ENCODE measurements around the gene LMF1. TPM values are rescaled to one million over a fixed set of nuclear protein-coding genes. Genes with fewer than 3 reads are reported as not detected.

LMF1 gene
- total and polyA plus RNA-seq, 8 donors = 7.6 to 121 (median 15.8) TPM

DNA sequence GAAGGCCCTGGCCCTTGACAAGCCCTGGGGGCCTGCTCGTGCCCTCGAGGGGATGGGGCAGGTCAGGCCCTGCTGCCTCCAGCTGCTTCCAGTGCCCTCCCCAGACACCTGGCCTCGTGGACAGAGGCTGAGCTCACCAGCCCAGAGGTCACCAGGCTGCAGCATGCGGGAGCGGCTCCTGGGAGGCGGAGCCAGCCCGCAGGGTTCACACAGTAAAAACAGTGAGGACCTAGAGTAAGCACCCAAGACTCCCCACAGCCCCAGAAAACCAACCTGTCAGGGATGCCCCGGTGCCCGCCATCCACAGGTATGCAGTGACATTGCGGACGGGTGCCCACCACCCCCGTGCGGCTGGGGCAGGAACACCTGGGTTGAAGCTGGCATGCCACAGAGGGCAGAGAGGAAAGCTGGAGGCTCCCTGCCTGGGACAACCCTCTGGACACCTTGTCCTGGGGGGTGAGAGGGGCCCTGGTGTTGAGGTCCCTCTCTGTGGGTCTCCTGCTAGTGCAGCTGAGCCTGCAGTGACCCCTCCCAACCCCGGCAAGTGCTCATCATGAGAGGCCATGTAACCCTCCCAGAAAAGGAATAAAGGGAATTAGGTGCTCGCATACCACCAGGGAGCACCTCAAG is 62.1 kb downstream of the LMF1 start:
- DNase-seq = no peak
- Histone ChIP-seq H3K9me3 (peaks cover 0 to 14% (median 7%) of the 10 kb centered on the region in 4 donors), H3K4me3 (no peak overlapping the region), H3K36me3 (peaks cover 3 to 69% (median 54%) of the 10 kb centered on the region in 4 donors), H3K4me1 (peaks cover 4 to 16% (median 12%) of the 10 kb centered on the region in 4 donors), H3K27me3 (no peaks in the 10 kb centered on the region), H3K27ac (no peak overlapping the region)
- TF ChIP-seq EP300 (IDR thresholded peaks at IDR 0.05) = no peak
- TF ChIP-seq, protein P1, sequence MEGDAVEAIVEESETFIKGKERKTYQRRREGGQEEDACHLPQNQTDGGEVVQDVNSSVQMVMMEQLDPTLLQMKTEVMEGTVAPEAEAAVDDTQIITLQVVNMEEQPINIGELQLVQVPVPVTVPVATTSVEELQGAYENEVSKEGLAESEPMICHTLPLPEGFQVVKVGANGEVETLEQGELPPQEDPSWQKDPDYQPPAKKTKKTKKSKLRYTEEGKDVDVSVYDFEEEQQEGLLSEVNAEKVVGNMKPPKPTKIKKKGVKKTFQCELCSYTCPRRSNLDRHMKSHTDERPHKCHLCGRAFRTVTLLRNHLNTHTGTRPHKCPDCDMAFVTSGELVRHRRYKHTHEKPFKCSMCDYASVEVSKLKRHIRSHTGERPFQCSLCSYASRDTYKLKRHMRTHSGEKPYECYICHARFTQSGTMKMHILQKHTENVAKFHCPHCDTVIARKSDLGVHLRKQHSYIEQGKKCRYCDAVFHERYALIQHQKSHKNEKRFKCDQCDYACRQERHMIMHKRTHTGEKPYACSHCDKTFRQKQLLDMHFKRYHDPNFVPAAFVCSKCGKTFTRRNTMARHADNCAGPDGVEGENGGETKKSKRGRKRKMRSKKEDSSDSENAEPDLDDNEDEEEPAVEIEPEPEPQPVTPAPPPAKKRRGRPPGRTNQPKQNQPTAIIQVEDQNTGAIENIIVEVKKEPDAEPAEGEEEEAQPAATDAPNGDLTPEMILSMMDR (IDR thresholded peaks at IDR 0.05) = no peak
- TF ChIP-seq POLR2AphosphoS5 (IDR thresholded peaks at IDR 0.05) = no peak
- TF ChIP-seq POLR2A (IDR thresholded peaks at IDR 0.05) = no peak
- intact Hi-C loops (cut with DNase I; ENCODE audit: low total_unique reads) = no loop called here
- WGBS, 5 donors = 90 to 96% (median 92%) methylated on average over 6 to 15 of the region's 15 CpGs

- Histone ChIP-seq H3K27me3 (no peaks in the 10 kb centered on the region), H3K4me3 (no peak overlapping the region), H3K36me3 (peaks cover 3 to 61% (median 52%) of the 10 kb centered on the region in 4 donors), H3K4me1 (peaks cover 0 to 8% (median 5%) of the 10 kb centered on the region in 4 donors), H3K9me3 (peaks cover 0 to 14% (median 7%) of the 10 kb centered on the region in 4 donors), H3K27ac (no peak overlapping the region)
- TF ChIP-seq, protein P1 (IDR thresholded peaks at IDR 0.05) = no peak
- TF ChIP-seq EP300 (IDR thresholded peaks at IDR 0.05) (no peak), POLR2A (IDR thresholded peaks at IDR 0.05) (no peak), POLR2AphosphoS5 (IDR thresholded peaks at IDR 0.05) (no peak)
- no peak for DNase-seq
- intact Hi-C loops (cut with DNase I; ENCODE audit: low total_unique reads) = no loop called here
- 92 to 97% (median 94%) methylated on average over 5 to 7 of the region's 7 CpGs for WGBS, 5 donors
These were observed 62.9 kb downstream of the LMF1 start for GRCh38 chr16:907842-908241.

GRCh38 chr16:907361-907760 is 63.4 kb downstream of the LMF1 start:
- intact Hi-C loops (cut with DNase I; ENCODE audit: low total_unique reads) = no loop called here
- H3K27ac ChIP-seq = no peak overlapping the region
- peaks cover 0 to 3% (median 1%) of the 10 kb centered on the region in 4 donors for H3K4me1 ChIP-seq
- no peak overlapping the region for H3K4me3 ChIP-seq
- TF ChIP-seq, protein P1 (IDR thresholded peaks at IDR 0.05) = no peak
- TF ChIP-seq POLR2A (IDR thresholded peaks at IDR 0.05) (no peak), EP300 (IDR thresholded peaks at IDR 0.05) (no peak), POLR2AphosphoS5 (IDR thresholded peaks at IDR 0.05) (no peak)
- peaks cover 0 to 14% (median 7%) of the 10 kb centered on the region in 4 donors for H3K9me3 ChIP-seq
- DNase-seq = no peak
- H3K27me3 ChIP-seq = no peaks in the 10 kb centered on the region
- H3K36me3 ChIP-seq = peaks cover 3 to 56% (median 52%) of the 10 kb centered on the region in 4 donors
- WGBS, 5 donors = 85 to 97% (median 96%) methylated on average over 13 to 15 of the region's 15 CpGs

GRCh38 chr16:906296-906695 is 64.5 kb downstream of the LMF1 start:
- intact Hi-C loops (cut with DNase I; ENCODE audit: low total_unique reads) = no loop called here
- no peak for DNase-seq
- Histone ChIP-seq H3K36me3 (peaks cover 3 to 54% (median 52%) of the 10 kb centered on the region in 4 donors), H3K27me3 (no peaks in the 10 kb centered on the region), H3K9me3 (peaks cover 0 to 14% (median 7%) of the 10 kb centered on the region in 4 donors), H3K4me1 (no peaks in the 10 kb centered on the region), H3K27ac (no peak overlapping the region), H3K4me3 (no peak overlapping the region)
- TF ChIP-seq, protein P1 (IDR thresholded peaks at IDR 0.05) = no peak
- TF ChIP-seq EP300 (IDR thresholded peaks at IDR 0.05) = no peak
- 95 to 99% (median 98%) methylated on average over 12 of the region's 12 CpGs for WGBS, 5 donors
